ENCODE results near the gene MGAT3.

The MGAT3 gene

GRCh38 chr22:39433476-39434242, 23.2 kb upstream of the MGAT3 start:
- Histone ChIP-seq H3K9me3 (ENCODE audit: control insufficient read depth, insufficient read depth, low read length) (no peaks in the 10 kb centered on the region), H3K36me3 (ENCODE audit: insufficient read depth, low read length) (no peaks in the 10 kb centered on the region; the same call in 1 of the 2 replicates), H3K4me1 (ENCODE audit: insufficient read depth, low read length) (peaks cover 5% of the 10 kb centered on the region; the same call in 1 of the 2 replicates), H3K9ac (ENCODE audit: low read depth, low read length) (no peak overlapping the region)

GRCh38 chr22:39434243-39434653, 22.6 kb upstream of the MGAT3 start:
- Histone ChIP-seq H3K4me1 (ENCODE audit: insufficient read depth, low read length) (peaks cover 5% of the 10 kb centered on the region; the same call in 1 of the 2 replicates), H3K9ac (ENCODE audit: low read depth, low read length) (no peak overlapping the region), H3K36me3 (ENCODE audit: insufficient read depth, low read length) (no peaks in the 10 kb centered on the region; the same call in 1 of the 2 replicates), H3K9me3 (ENCODE audit: control insufficient read depth, insufficient read depth, low read length) (no peaks in the 10 kb centered on the region)

- no peak overlapping the region for H3K9ac ChIP-seq (ENCODE audit: low read depth, low read length)
- H3K4me1 ChIP-seq (ENCODE audit: insufficient read depth, low read length) = peaks cover 5% of the 10 kb centered on the region; the same call in 1 of the 2 replicates
- no peaks in the 10 kb centered on the region; the same call in 1 of the 2 replicates for H3K36me3 ChIP-seq (ENCODE audit: insufficient read depth, low read length)
- no peaks in the 10 kb centered on the region for H3K9me3 ChIP-seq (ENCODE audit: control insufficient read depth, insufficient read depth, low read length)
Measured at GRCh38 chr22:39434721-39435120, 22.1 kb upstream of the MGAT3 start.

- Histone ChIP-seq H3K9me3 (ENCODE audit: control insufficient read depth, insufficient read depth, low read length) (no peaks in the 10 kb centered on the region), H3K4me1 (ENCODE audit: insufficient read depth, low read length) (peaks cover 5% of the 10 kb centered on the region; the same call in 1 of the 2 replicates), H3K36me3 (ENCODE audit: insufficient read depth, low read length) (no peaks in the 10 kb centered on the region; the same call in 1 of the 2 replicates), H3K9ac (ENCODE audit: low read depth, low read length) (no peak overlapping the region)
Measured at GRCh38 chr22:39435616-39436015, 21.2 kb upstream of the MGAT3 start.

GRCh38 chr22:39437791-39438704, 18.8 kb upstream of the MGAT3 start:
- H3K36me3 ChIP-seq (ENCODE audit: insufficient read depth, low read length) = no peaks in the 10 kb centered on the region
- no peaks in the 10 kb centered on the region for H3K9me3 ChIP-seq (ENCODE audit: control insufficient read depth, insufficient read depth, low read length)
- peaks cover 5% of the 10 kb centered on the region; the same call in 1 of the 2 replicates for H3K4me1 ChIP-seq (ENCODE audit: insufficient read depth, low read length)
- H3K9ac ChIP-seq (ENCODE audit: low read depth, low read length) = no peak overlapping the region

- Histone ChIP-seq H3K9me3 (ENCODE audit: control insufficient read depth, insufficient read depth, low read length) (no peaks in the 10 kb centered on the region), H3K9ac (ENCODE audit: low read depth, low read length) (no peak overlapping the region), H3K36me3 (ENCODE audit: insufficient read depth, low read length) (no peaks in the 10 kb centered on the region), H3K4me1 (ENCODE audit: insufficient read depth, low read length) (peaks cover 5% of the 10 kb centered on the region; the same call in 1 of the 2 replicates)
Measured at GRCh38 chr22:39439170-39439569, 17.6 kb upstream of the MGAT3 start.

- Histone ChIP-seq H3K36me3 (ENCODE audit: insufficient read depth, low read length) (no peaks in the 10 kb centered on the region), H3K4me1 (ENCODE audit: insufficient read depth, low read length) (peaks cover 10% of the 10 kb centered on the region; the same call in 1 of the 2 replicates), H3K9me3 (ENCODE audit: control insufficient read depth, insufficient read depth, low read length) (no peaks in the 10 kb centered on the region), H3K9ac (ENCODE audit: low read depth, low read length) (no peak overlapping the region)
Measured at GRCh38 chr22:39443398-39443797, 13.4 kb upstream of the MGAT3 start.

GRCh38 chr22:39444247-39444800, 12.5 kb upstream of the MGAT3 start:
- Histone ChIP-seq H3K9me3 (ENCODE audit: control insufficient read depth, insufficient read depth, low read length) (no peaks in the 10 kb centered on the region), H3K36me3 (ENCODE audit: insufficient read depth, low read length) (no peaks in the 10 kb centered on the region), H3K9ac (ENCODE audit: low read depth, low read length) (no peak overlapping the region), H3K4me1 (ENCODE audit: insufficient read depth, low read length) (peaks cover 12% of the 10 kb centered on the region; the same call in 1 of the 2 replicates)

GRCh38 chr22:39444937-39445465, 11.8 kb upstream of the MGAT3 start:
- Histone ChIP-seq H3K9me3 (ENCODE audit: control insufficient read depth, insufficient read depth, low read length) (no peaks in the 10 kb centered on the region), H3K36me3 (ENCODE audit: insufficient read depth, low read length) (no peaks in the 10 kb centered on the region), H3K4me1 (ENCODE audit: insufficient read depth, low read length) (peaks cover 12% of the 10 kb centered on the region; the same call in 1 of the 2 replicates), H3K9ac (ENCODE audit: low read depth, low read length) (no peak overlapping the region)

GRCh38 chr22:39445678-39446077, 11.1 kb upstream of the MGAT3 start:
- H3K9ac ChIP-seq (ENCODE audit: low read depth, low read length) = no peak overlapping the region
- peaks cover 12% of the 10 kb centered on the region; the same call in 1 of the 2 replicates for H3K4me1 ChIP-seq (ENCODE audit: insufficient read depth, low read length)
- H3K36me3 ChIP-seq (ENCODE audit: insufficient read depth, low read length) = no peaks in the 10 kb centered on the region
- no peaks in the 10 kb centered on the region for H3K9me3 ChIP-seq (ENCODE audit: control insufficient read depth, insufficient read depth, low read length)

- no peaks in the 10 kb centered on the region for H3K9me3 ChIP-seq (ENCODE audit: control insufficient read depth, insufficient read depth, low read length)
- no peak overlapping the region for H3K9ac ChIP-seq (ENCODE audit: low read depth, low read length)
- peaks cover 12% of the 10 kb centered on the region; the same call in 1 of the 2 replicates for H3K4me1 ChIP-seq (ENCODE audit: insufficient read depth, low read length)
- no peaks in the 10 kb centered on the region for H3K36me3 ChIP-seq (ENCODE audit: insufficient read depth, low read length)
Measured at GRCh38 chr22:39446239-39446721, 10.5 kb upstream of the MGAT3 start.

- H3K9ac ChIP-seq (ENCODE audit: low read depth, low read length) = no peak overlapping the region
- no peaks in the 10 kb centered on the region for H3K9me3 ChIP-seq (ENCODE audit: control insufficient read depth, insufficient read depth, low read length)
- no peaks in the 10 kb centered on the region for H3K36me3 ChIP-seq (ENCODE audit: insufficient read depth, low read length)
- peaks cover 18% of the 10 kb centered on the region; the same call in 1 of the 2 replicates for H3K4me1 ChIP-seq (ENCODE audit: insufficient read depth, low read length)
Measured at GRCh38 chr22:39448205-39449054, 8.4 kb upstream of the MGAT3 start.

GRCh38 chr22:39449708-39450107, 7.1 kb upstream of the MGAT3 start:
- H3K4me1 ChIP-seq (ENCODE audit: insufficient read depth, low read length) = peaks cover 25% of the 10 kb centered on the region; the same call in 1 of the 2 replicates

More at GRCh38 chr22:39449708-39450107, 7.1 kb upstream of the MGAT3 start:
- Histone ChIP-seq H3K9ac (ENCODE audit: low read depth, low read length) (no peak overlapping the region), H3K36me3 (ENCODE audit: insufficient read depth, low read length) (no peaks in the 10 kb centered on the region), H3K9me3 (ENCODE audit: control insufficient read depth, insufficient read depth, low read length) (no peaks in the 10 kb centered on the region)
